ENCODE results near the gene TAMM41.

- TF ChIP-seq, protein P1, sequence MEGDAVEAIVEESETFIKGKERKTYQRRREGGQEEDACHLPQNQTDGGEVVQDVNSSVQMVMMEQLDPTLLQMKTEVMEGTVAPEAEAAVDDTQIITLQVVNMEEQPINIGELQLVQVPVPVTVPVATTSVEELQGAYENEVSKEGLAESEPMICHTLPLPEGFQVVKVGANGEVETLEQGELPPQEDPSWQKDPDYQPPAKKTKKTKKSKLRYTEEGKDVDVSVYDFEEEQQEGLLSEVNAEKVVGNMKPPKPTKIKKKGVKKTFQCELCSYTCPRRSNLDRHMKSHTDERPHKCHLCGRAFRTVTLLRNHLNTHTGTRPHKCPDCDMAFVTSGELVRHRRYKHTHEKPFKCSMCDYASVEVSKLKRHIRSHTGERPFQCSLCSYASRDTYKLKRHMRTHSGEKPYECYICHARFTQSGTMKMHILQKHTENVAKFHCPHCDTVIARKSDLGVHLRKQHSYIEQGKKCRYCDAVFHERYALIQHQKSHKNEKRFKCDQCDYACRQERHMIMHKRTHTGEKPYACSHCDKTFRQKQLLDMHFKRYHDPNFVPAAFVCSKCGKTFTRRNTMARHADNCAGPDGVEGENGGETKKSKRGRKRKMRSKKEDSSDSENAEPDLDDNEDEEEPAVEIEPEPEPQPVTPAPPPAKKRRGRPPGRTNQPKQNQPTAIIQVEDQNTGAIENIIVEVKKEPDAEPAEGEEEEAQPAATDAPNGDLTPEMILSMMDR (conservative IDR thresholded peaks at IDR 0.05; ENCODE audit: low read depth, low read length) = no peak
- TF ChIP-seq CHD1 (IDR thresholded peaks at IDR 0.05; ENCODE audit: low read depth, low read length) = no peak
- no peak for TF ChIP-seq MAFK (IDR thresholded peaks at IDR 0.05; ENCODE audit: low read depth, low read length)
- TF ChIP-seq CEBPB (IDR thresholded peaks at IDR 0.05; ENCODE audit: low read depth, low read length) = no peak
- TF ChIP-seq POLR2A (IDR thresholded peaks at IDR 0.05; ENCODE audit: low read depth, low read length) = no peak
- no peak for TF ChIP-seq SMC3 (IDR thresholded peaks at IDR 0.05; ENCODE audit: low read depth, low read length)
- no peak for TF ChIP-seq ELK1 (IDR thresholded peaks at IDR 0.05; ENCODE audit: borderline replicate concordance, low read depth, low read length)
- TF ChIP-seq RFX5 (IDR thresholded peaks at IDR 0.05; ENCODE audit: low read depth, low read length) = no peak
- no peak for TF ChIP-seq RAD21 (IDR thresholded peaks at IDR 0.05; ENCODE audit: low read length)
- no peak for TF ChIP-seq USF2 (IDR thresholded peaks at IDR 0.05; ENCODE audit: low read depth, low read length)
- TF ChIP-seq MXI1 (IDR thresholded peaks at IDR 0.05; ENCODE audit: borderline replicate concordance, low read depth, low read length) = no peak
- TF ChIP-seq FOS (IDR thresholded peaks at IDR 0.05; ENCODE audit: low read depth, low read length) = no peak
- TF ChIP-seq MAZ (IDR thresholded peaks at IDR 0.05; ENCODE audit: borderline replicate concordance, low read depth, low read length) = no peak
Observed at GRCh38 chr3:11819146-11819689, 27.5 kb downstream of the TAMM41 start.
